ENCODE data around the gene INHBE. TPM values are rescaled to one million over a fixed set of nuclear protein-coding genes. Genes with fewer than 3 reads are reported as not detected.

The INHBE gene
- total and polyA plus RNA-seq, 7 donors: 0.18 to 6.8 (median 0.57) TPM

- no peak overlapping the region for H3K4me3 ChIP-seq
- H3K36me3 ChIP-seq (ENCODE audit: insufficient read depth in 1 of 2, low read depth in 1 of 2): no peaks in the 10 kb centered on the region
- no peak for DNase-seq
- H3K27me3 ChIP-seq (ENCODE audit: insufficient read depth in 3 of 3, low read length in 2 of 3): peaks cover 0 to 22% (median 0%) of the 10 kb centered on the region in 3 donors
- intact Hi-C loops (cut with DNase I): loop anchor here in 1 of 2 donors (10.0 kb wide), 2 partner anchors 157 to 253 kb away; partner anchors contain the start of gene NXPH4
- peaks cover under 1% of the 10 kb centered on the region for H3K4me1 ChIP-seq
- WGBS, 3 donors: 81 to 87% (median 82%) methylated on average over 11 of the region's 11 CpGs
- ATAC-seq: no peak
- no peaks in the 10 kb centered on the region for H3K9me3 ChIP-seq
- TF ChIP-seq CTCF (IDR thresholded peaks at IDR 0.05): no peak
- no peak overlapping the region for H3K27ac ChIP-seq
These were observed 12.8 kb downstream of the INHBE start for GRCh38 chr12:57467915-57468314.

GRCh38 chr12:57469296-57470164 is 14.4 kb downstream of the INHBE start:
- Histone ChIP-seq H3K27ac (no peak overlapping the region), H3K9me3 (no peaks in the 10 kb centered on the region), H3K4me1 (no peaks in the 10 kb centered on the region), H3K36me3 (ENCODE audit: insufficient read depth in 1 of 2, low read depth in 1 of 2) (no peaks in the 10 kb centered on the region), H3K27me3 (ENCODE audit: insufficient read depth in 3 of 3, low read length in 2 of 3) (peaks cover 0 to 38% (median 5%) of the 10 kb centered on the region in 3 donors), H3K4me3 (no peak overlapping the region)
- ATAC-seq: no peak
- 83 to 89% (median 85%) methylated on average over 10 of the region's 10 CpGs for WGBS, 3 donors
- intact Hi-C loops (cut with DNase I): loop anchor here in 1 of 2 donors (10.0 kb wide), 2 partner anchors 155 to 255 kb away; partner anchors contain the start of gene NXPH4
- no peak for TF ChIP-seq CTCF (IDR thresholded peaks at IDR 0.05)
- no peak for DNase-seq

- no peak overlapping the region for H3K27ac ChIP-seq
- H3K9me3 ChIP-seq: no peaks in the 10 kb centered on the region
- peaks cover 0 to 47% (median 11%) of the 10 kb centered on the region in 3 donors for H3K27me3 ChIP-seq (ENCODE audit: insufficient read depth in 3 of 3, low read length in 2 of 3)
- H3K4me1 ChIP-seq: peaks cover 5% of the 10 kb centered on the region
- intact Hi-C loops (cut with DNase I): no loop called here
- WGBS, 3 donors: 90 to 93% (median 92%) methylated on average over 14 of the region's 14 CpGs
- H3K4me3 ChIP-seq: no peak overlapping the region
- no peak for TF ChIP-seq CTCF (IDR thresholded peaks at IDR 0.05)
- ATAC-seq (no peak), DNase-seq (no peak)
- H3K36me3 ChIP-seq (ENCODE audit: insufficient read depth in 1 of 2, low read depth in 1 of 2): no peaks in the 10 kb centered on the region
These were observed 15.3 kb downstream of the INHBE start for GRCh38 chr12:57470286-57470969.

GRCh38 chr12:57470970-57471656 is 16.0 kb downstream of the INHBE start:
- intact Hi-C loops (cut with DNase I): no loop called here
- no peak for DNase-seq

More at GRCh38 chr12:57470970-57471656, 16.0 kb downstream of the INHBE start:
- H3K4me3 ChIP-seq: no peak overlapping the region
- TF ChIP-seq CTCF (IDR thresholded peaks at IDR 0.05): no peak
- peaks cover 11% of the 10 kb centered on the region for H3K4me1 ChIP-seq
- WGBS, 3 donors: 83 to 90% (median 87%) methylated on average over 4 of the region's 4 CpGs
- H3K36me3 ChIP-seq (ENCODE audit: insufficient read depth in 1 of 2, low read depth in 1 of 2): no peaks in the 10 kb centered on the region
- ATAC-seq: no peak
- H3K27ac ChIP-seq: no peak overlapping the region
- peaks cover 0 to 54% (median 11%) of the 10 kb centered on the region in 3 donors for H3K27me3 ChIP-seq (ENCODE audit: insufficient read depth in 3 of 3, low read length in 2 of 3)
- no peaks in the 10 kb centered on the region for H3K9me3 ChIP-seq
